Measurements from ENCODE around the gene AK6. TPM values are rescaled to one million over a fixed set of nuclear protein-coding genes. Genes with fewer than 3 reads are reported as not detected.

Gene AK6
- total RNA-seq, 1 experiment from 2014 or later: 37.4 TPM

DNA sequence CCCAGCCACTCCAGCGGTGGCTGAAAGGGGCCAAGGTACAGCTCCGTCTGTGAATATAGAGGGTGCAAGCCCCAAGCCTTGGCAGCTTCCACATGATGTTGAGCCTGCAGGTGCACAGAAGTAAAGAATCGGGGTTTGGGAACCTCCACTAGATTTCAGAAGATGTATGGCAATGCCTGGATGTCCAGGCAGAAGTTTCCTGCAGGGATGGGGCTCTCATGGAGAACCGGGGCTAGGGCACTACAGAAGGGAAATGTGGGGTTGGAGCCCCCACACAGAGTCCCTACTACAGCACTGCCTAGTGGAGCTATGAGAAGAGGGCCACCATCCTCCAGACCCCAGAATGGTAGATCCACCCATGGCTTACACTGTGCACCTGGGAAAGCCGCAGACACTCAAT is 59.9 kb downstream of the AK6 start:
- intact Hi-C loops (cut with micrococcal nuclease): no loop called here
- no peaks in the 10 kb centered on the region; the same call in 1 of the 2 replicates for H3K36me3 ChIP-seq (ENCODE audit: low read depth, low read length)
- H3K9me2 ChIP-seq (replicated peaks; ENCODE audit: low read length): no peaks in the 10 kb centered on the region
- no peak for DNase-seq
- no peak overlapping the region for H3K9ac ChIP-seq (ENCODE audit: low read length)
- no peak overlapping the region for H3K27ac ChIP-seq (ENCODE audit: low read length)
- no peak overlapping the region for H2AFZ ChIP-seq (ENCODE audit: low read length)
- H3K79me2 ChIP-seq (ENCODE audit: low read length): no peaks in the 10 kb centered on the region
- H4K20me1 ChIP-seq (ENCODE audit: low read length): no peaks in the 10 kb centered on the region
- POLR2A ChIA-PET (ENCODE audit: unreplicated experiment): no interaction called here
- no peak overlapping the region for H3K4me3 ChIP-seq (ENCODE audit: low read length)
- no peak overlapping the region for H3K4me2 ChIP-seq (ENCODE audit: low read length)
- CTCF ChIA-PET: no interaction called here
- H3K27me3 ChIP-seq (ENCODE audit: low read length): no peaks in the 10 kb centered on the region
- BruUV-seq (replicated peaks): no TSS peak
- no peaks in the 10 kb centered on the region for H3F3A ChIP-seq (ENCODE audit: low read length, unreplicated experiment)
- H3K9me3 ChIP-seq (ENCODE audit: low read length): no peaks in the 10 kb centered on the region
- H3K4me1 ChIP-seq (ENCODE audit: insufficient read depth, low read length): no peaks in the 10 kb centered on the region
- TF ChIP-seq, protein P1, sequence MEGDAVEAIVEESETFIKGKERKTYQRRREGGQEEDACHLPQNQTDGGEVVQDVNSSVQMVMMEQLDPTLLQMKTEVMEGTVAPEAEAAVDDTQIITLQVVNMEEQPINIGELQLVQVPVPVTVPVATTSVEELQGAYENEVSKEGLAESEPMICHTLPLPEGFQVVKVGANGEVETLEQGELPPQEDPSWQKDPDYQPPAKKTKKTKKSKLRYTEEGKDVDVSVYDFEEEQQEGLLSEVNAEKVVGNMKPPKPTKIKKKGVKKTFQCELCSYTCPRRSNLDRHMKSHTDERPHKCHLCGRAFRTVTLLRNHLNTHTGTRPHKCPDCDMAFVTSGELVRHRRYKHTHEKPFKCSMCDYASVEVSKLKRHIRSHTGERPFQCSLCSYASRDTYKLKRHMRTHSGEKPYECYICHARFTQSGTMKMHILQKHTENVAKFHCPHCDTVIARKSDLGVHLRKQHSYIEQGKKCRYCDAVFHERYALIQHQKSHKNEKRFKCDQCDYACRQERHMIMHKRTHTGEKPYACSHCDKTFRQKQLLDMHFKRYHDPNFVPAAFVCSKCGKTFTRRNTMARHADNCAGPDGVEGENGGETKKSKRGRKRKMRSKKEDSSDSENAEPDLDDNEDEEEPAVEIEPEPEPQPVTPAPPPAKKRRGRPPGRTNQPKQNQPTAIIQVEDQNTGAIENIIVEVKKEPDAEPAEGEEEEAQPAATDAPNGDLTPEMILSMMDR (conservative IDR thresholded peaks at IDR 0.05; ENCODE audit: low read depth, low read length): no peak
- no peak for TF ChIP-seq EZH2phosphoT487 (IDR thresholded peaks at IDR 0.05; ENCODE audit: borderline replicate concordance, low read length)
- TF ChIP-seq EZH2 (IDR thresholded peaks at IDR 0.05; ENCODE audit: low read length, unreplicated experiment): no peak
- ATAC-seq: no peak

DNA sequence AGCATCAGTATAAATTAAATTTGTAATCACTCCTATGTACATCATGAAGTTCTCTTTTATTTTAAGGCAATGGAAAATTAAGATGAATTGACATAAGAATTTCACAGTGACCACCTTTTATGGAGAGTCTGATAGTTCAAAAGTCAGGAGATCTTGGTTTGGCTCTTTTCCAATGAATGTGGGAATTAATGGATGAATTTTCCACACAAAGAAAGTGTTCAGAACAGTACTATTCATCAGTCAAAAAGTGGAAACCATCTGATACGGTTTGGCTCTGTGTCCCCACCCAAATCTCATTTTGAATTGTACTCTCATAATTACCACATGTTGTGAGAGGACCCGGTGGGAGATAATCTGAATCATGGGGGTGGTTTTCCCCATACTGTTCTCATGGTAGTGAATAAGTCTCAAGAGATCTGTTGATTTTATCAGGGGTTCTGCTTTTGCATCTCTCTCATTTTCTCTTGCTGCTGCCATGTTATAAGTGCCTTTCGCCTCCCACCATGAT is 61.2 kb downstream of the AK6 start:
- ChIA-PET CTCF (no interaction called here), POLR2A (ENCODE audit: unreplicated experiment) (no interaction called here)
- no peak overlapping the region for H2AFZ ChIP-seq (ENCODE audit: low read length)
- no peak overlapping the region for H3K27ac ChIP-seq (ENCODE audit: low read length)
- intact Hi-C loops (cut with micrococcal nuclease): no loop called here
- BruUV-seq (replicated peaks): no TSS peak
- DNase-seq (no peak), ATAC-seq (no peak)
- no peaks in the 10 kb centered on the region for H3K27me3 ChIP-seq (ENCODE audit: low read length)
- no peak overlapping the region for H3K4me2 ChIP-seq (ENCODE audit: low read length)
- H3K9me2 ChIP-seq (replicated peaks; ENCODE audit: low read length): no peaks in the 10 kb centered on the region
- no peaks in the 10 kb centered on the region for H3F3A ChIP-seq (ENCODE audit: low read length, unreplicated experiment)
- no peak for TF ChIP-seq EZH2 (IDR thresholded peaks at IDR 0.05; ENCODE audit: low read length, unreplicated experiment)
- no peak for TF ChIP-seq EZH2phosphoT487 (IDR thresholded peaks at IDR 0.05; ENCODE audit: borderline replicate concordance, low read length)
- TF ChIP-seq, protein P1 (conservative IDR thresholded peaks at IDR 0.05; ENCODE audit: low read depth, low read length): no peak
- no peaks in the 10 kb centered on the region for H3K79me2 ChIP-seq (ENCODE audit: low read length)
- H3K36me3 ChIP-seq (ENCODE audit: low read depth, low read length): no peaks in the 10 kb centered on the region; the same call in 1 of the 2 replicates
- no peak overlapping the region for H3K9ac ChIP-seq (ENCODE audit: low read length)
- H3K9me3 ChIP-seq (ENCODE audit: low read length): no peaks in the 10 kb centered on the region
- no peaks in the 10 kb centered on the region for H4K20me1 ChIP-seq (ENCODE audit: low read length)
- no peak overlapping the region for H3K4me3 ChIP-seq (ENCODE audit: low read length)
- no peaks in the 10 kb centered on the region for H3K4me1 ChIP-seq (ENCODE audit: insufficient read depth, low read length)

DNA sequence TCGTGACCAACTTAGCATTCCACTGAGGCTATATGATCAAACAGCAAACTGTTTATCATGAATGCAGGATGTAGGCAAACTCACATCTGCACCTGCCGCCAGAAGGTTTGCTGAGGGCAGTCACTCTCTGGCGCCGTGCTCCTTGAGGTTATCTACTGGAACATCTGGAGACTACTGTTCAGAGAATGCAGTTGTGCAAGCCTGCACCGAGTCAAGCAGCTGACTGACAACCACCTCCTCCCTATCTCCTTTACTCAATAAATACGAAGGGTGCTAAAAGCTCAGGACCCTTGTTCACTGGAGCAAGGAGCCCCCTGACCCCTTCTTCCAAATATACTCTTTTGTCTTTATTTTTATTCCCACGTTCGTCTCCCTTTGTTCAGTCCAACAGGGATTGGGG is 63.8 kb downstream of the AK6 start:
- no peak for DNase-seq
- Histone ChIP-seq H3K36me3 (ENCODE audit: low read depth, low read length) (no peaks in the 10 kb centered on the region; the same call in 1 of the 2 replicates), H3K4me3 (ENCODE audit: low read length) (no peak overlapping the region), H3F3A (ENCODE audit: low read length, unreplicated experiment) (no peaks in the 10 kb centered on the region), H3K9ac (ENCODE audit: low read length) (no peak overlapping the region), H3K9me2 (replicated peaks; ENCODE audit: low read length) (no peaks in the 10 kb centered on the region), H3K27me3 (ENCODE audit: low read length) (no peaks in the 10 kb centered on the region), H3K79me2 (ENCODE audit: low read length) (no peaks in the 10 kb centered on the region), H4K20me1 (ENCODE audit: low read length) (no peaks in the 10 kb centered on the region), H2AFZ (ENCODE audit: low read length) (no peak overlapping the region), H3K4me1 (ENCODE audit: insufficient read depth, low read length) (no peaks in the 10 kb centered on the region), H3K9me3 (ENCODE audit: low read length) (no peaks in the 10 kb centered on the region), H3K4me2 (ENCODE audit: low read length) (no peak overlapping the region), H3K27ac (ENCODE audit: low read length) (no peak overlapping the region)
- TF ChIP-seq EZH2phosphoT487 (IDR thresholded peaks at IDR 0.05; ENCODE audit: borderline replicate concordance, low read length): no peak
- TF ChIP-seq, protein P1 (conservative IDR thresholded peaks at IDR 0.05; ENCODE audit: low read depth, low read length): no peak
- no peak for TF ChIP-seq EZH2 (IDR thresholded peaks at IDR 0.05; ENCODE audit: low read length, unreplicated experiment)
- POLR2A ChIA-PET (ENCODE audit: unreplicated experiment): no interaction called here
- intact Hi-C loops (cut with micrococcal nuclease): no loop called here
- no peak for ATAC-seq
- CTCF ChIA-PET: no interaction called here
- BruUV-seq (replicated peaks): no TSS peak

Data from PC-3 (cell line).